ENCODE data around the gene EEF1AKMT4.
A peak's percentile ranks its signal among the peaks of the same experiment; 100 is the strongest.

The EEF1AKMT4 gene

GRCh38 chr3:184236033-184236410, 13.4 kb upstream of the EEF1AKMT4 start:
- peak; percentile 42 for DNase-seq

GRCh38 chr3:184236636-184237035, 12.8 kb upstream of the EEF1AKMT4 start:
- no peak for DNase-seq

DNA sequence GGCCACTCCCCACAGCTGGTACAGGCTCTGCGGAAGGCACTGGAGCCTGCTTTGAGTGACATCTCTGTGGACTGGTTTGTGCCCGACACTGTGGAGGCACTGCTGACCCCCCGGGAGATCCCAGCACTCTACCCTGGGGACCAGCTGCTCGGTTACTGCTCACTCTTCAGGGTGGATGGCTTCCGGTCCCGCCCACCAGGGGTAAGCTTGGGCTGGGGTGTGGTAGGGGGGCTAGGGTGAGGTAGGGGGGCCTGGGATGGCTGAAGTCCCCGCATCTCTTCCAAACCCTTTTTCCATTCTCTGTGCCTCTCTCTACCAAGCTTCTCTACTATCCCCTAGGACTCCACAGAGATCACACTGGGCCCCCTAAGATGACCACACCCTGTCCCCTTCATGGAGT, 12.3 kb upstream of the EEF1AKMT4 start:
- DNase-seq, result peak; percentile 29

DNA sequence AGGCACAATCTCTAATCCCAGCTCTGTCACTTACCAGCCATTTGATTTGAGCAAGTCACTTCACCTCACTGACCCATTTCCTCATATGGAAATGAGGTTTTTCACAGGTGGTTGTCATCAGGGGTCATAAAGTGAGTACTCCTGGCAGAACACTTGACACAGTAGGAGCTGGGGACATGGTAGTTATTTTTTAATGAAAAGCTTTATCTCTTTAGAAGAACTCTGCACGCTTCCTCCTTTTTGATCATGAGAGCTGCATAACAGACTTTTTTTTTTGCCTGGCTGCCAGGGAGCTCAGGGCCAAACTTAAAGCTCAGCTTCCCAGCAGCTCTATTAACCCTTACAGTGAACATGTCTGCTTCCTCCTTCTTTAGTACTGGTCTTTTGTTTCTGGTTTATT, 11.7 kb upstream of the EEF1AKMT4 start:
- DNase-seq, result peak; percentile 26

GRCh38 chr3:184238246-184238818, 11.1 kb upstream of the EEF1AKMT4 start:
- peak; percentile 43 for DNase-seq

GRCh38 chr3:184239221-184239620, 10.3 kb upstream of the EEF1AKMT4 start:
- peak; percentile 34 for DNase-seq

DNA sequence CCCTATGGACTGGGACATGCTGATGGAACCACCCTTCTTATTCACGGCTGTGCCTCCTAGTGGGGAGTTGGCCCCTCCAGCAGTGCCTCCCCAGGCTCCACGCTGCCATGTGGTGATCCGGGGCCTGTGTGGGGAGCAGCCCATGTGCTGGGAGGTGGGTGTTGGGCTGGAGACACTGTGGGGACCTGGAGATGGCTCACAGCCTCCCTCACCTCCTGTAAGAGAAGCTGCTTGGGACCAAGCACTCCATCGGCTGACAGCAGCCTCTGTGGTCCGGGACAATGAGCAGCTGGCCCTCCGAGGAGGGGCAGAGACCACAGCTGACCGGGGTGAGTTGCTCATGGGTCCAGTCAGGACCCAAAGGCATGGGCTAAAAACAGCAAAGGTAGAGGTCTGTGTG, 9.8 kb upstream of the EEF1AKMT4 start:
- DNase-seq, result peak; percentile 22

DNA sequence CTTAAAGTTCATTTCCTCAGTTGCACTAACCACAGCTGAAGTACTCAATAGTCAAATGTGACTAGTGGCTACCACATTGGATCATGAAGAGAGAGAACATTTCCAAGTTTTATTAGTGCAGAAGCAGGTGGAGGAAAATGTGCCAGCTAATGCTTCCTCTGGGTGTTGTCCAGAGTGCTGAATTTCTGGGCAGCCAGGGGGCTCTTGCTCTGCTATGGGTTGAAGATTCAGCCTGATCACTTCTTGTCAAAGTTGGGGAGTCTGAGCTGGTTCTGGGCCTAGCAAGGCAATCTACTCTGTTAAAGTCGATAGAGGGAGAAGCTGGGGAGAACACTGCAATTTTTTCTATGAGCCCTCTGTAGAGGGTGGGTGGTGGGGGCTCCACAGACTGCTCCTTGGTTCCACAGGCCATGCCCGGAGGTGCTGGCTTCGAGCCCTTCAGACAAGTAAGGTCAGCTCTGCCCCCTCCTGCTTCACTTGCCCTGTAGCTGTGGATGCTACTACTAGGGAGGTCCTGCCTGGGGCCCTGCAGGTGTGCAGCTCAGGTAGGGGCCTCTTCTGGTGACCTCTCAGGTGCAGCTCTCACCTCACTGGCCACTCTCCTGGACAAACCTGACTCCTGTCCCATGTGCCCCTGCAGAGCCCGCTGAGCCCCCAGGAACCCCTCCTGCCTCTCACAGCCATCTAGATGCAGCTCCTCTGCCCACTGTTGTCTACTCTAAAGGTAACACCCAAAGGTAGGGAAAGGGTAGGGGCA, 8.9 kb upstream of the EEF1AKMT4 start:
- DNase-seq, result peak; percentile 65

- DNase-seq, result no peak
These were observed 8.4 kb upstream of the EEF1AKMT4 start for GRCh38 chr3:184241141-184241446.

- DNase-seq, result peak; percentile 85
These were observed 7.8 kb upstream of the EEF1AKMT4 start for GRCh38 chr3:184241447-184242296.

GRCh38 chr3:184242297-184242685, 7.2 kb upstream of the EEF1AKMT4 start:
- DNase-seq, result no peak

- DNase-seq, result peak; percentile 92
These were observed 739 bp upstream of the EEF1AKMT4 start, which contains the start of gene ALG3 for GRCh38 chr3:184248454-184249411. TSS of gene ALG3 (minus strand) at chr3:184248962. CDS start at chr3:184248940, 22 bp downstream.

- DNase-seq, result peak; percentile 95
These were observed 826 bp downstream of the EEF1AKMT4 start for GRCh38 chr3:184250167-184250828.

GRCh38 chr3:184255291-184256039, 6.0 kb downstream of the EEF1AKMT4 start:
- no peak for DNase-seq

GRCh38 chr3:184257083-184257915, 7.8 kb downstream of the EEF1AKMT4 start:
- no peak for DNase-seq

- DNase-seq, result no peak
These were observed 9.5 kb downstream of the EEF1AKMT4 start for GRCh38 chr3:184258926-184259325.

GRCh38 chr3:184259396-184259877, 10.0 kb downstream of the EEF1AKMT4 start:
- DNase-seq, result no peak

- DNase-seq, result peak; percentile 63
These were observed 10.6 kb downstream of the EEF1AKMT4 start for GRCh38 chr3:184259878-184260723.

GRCh38 chr3:184260724-184261269, 11.3 kb downstream of the EEF1AKMT4 start:
- DNase-seq, result no peak
